Coronary artery (tissue), 2 donors: ENCODE results near the gene SGMS1.
A peak's percentile ranks its signal among the peaks of the same experiment; 100 is the strongest.

ENCODE experiments used
- DNase-seq: peaks from one replicate; pipeline ENCODE4 v3.0.0-alpha.2; 2017; ENCODE audit warnings: low spot score
- H3K27ac ChIP-seq, 2 donors: fragments of 200-600 bp; sonication (generic); one replicate each; pipeline ENCODE4 v1.5.1; 2016 to 2019
- H3K4me3 ChIP-seq: fragments of 200-600 bp; sonication (generic); 2 replicates; pipeline ENCODE4 v1.5.1; 2016; ENCODE audit warnings: mild to moderate bottlenecking, moderate library complexity
- CTCF ChIP-seq: fragments of 200-600 bp; sonication (generic); IDR thresholded peaks from one replicate; pipeline ENCODE4 v1.5.1; 2019; ENCODE audit warnings: antibody characterized with exemption

The SGMS1 gene

GRCh38 chr10:50387732-50388073 is 236.1 kb downstream of the SGMS1 start:
- Histone ChIP-seq H3K4me3 (no peak overlapping the region), H3K27ac (no peak overlapping the region)
- no peak for DNase-seq
- TF ChIP-seq CTCF = no peak

GRCh38 chr10:50387007-50387731 is 236.6 kb downstream of the SGMS1 start:
- no peak overlapping the region for H3K4me3 ChIP-seq
- no peak for TF ChIP-seq CTCF
- no peak overlapping the region for H3K27ac ChIP-seq
- no peak for DNase-seq

GRCh38 chr10:50385624-50386023 is 238.1 kb downstream of the SGMS1 start:
- DNase-seq = no peak
- Histone ChIP-seq H3K27ac (no peak overlapping the region), H3K4me3 (no peak overlapping the region)
- no peak for TF ChIP-seq CTCF

- H3K4me3 ChIP-seq = no peak overlapping the region
- no peak overlapping the region for H3K27ac ChIP-seq
- no peak for TF ChIP-seq CTCF
- DNase-seq = no peak
These were observed 238.9 kb downstream of the SGMS1 start for GRCh38 chr10:50384898-50385297.

GRCh38 chr10:50384238-50384637 is 239.5 kb downstream of the SGMS1 start:
- no peak for DNase-seq
- no peak overlapping the region for H3K27ac ChIP-seq
- H3K4me3 ChIP-seq = no peak overlapping the region
- TF ChIP-seq CTCF = no peak

- Histone ChIP-seq H3K27ac (peak overlapping the region in 1 of 2 donors; percentile 26), H3K4me3 (no peak overlapping the region)
- DNase-seq = no peak
- no peak for TF ChIP-seq CTCF
These were observed 241.2 kb downstream of the SGMS1 start for GRCh38 chr10:50382576-50383023.

GRCh38 chr10:50381642-50382041 is 242.1 kb downstream of the SGMS1 start:
- no peak for DNase-seq
- Histone ChIP-seq H3K4me3 (no peak overlapping the region), H3K27ac (peak overlapping the region in 1 of 2 donors; percentile 29)
- no peak for TF ChIP-seq CTCF
